ENCODE measurements around the gene CACNG7.

CACNG7 gene

GRCh38 chr19:53957448-53958167 lies 48.5 kb downstream of the CACNG7 start:
- DNase-seq (ENCODE audit: low read depth), result no peak

GRCh38 chr19:53958168-53958571 lies 49.1 kb downstream of the CACNG7 start:
- DNase-seq (ENCODE audit: low read depth), result no peak

DNA sequence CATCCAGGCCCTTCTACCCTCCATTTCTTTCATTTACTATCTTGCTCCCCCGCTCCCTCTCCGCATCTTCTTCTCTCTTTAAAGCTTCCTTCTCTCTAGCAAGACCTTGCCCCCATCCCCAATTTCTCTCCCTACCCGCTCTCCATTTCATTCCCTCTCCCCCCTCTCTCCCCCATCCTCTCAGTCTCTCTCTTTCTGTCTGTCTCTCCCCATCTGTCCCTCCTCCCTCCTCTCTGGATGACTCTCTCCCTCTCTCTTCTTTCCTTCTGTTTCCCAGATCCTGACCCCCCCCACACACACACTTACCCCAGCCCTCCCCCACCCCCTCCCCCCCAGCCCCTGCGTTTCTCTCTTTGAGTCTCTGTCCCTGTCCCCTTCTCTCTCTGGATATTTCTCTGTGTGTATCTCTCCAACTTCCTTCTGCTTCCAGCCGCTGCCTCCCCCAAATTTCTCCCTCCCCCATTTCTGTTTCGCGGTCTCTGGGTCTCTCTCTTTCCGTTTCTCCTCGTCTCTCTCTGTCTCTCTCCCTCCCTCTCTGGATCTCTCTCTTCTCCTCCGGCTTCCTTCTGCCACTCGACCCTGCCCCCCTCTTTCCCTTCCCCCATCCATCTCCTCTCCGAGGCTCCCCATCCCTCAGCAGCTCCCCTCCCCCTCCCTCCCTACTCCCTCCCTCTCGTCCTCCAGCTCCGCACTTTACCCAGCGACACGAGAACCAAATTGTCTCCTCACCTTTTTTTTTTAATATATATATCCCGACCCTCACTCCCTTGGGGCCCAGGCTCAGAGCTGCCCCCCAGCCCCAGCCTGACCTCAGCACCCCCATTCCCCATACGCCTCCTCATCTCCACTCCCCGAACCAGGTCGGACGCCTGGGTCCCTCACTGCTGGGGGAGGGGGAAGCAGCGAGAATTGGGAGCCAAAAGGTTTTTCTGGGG lies 50.0 kb downstream of the CACNG7 start:
- no peak for DNase-seq (ENCODE audit: low read depth)

DNA sequence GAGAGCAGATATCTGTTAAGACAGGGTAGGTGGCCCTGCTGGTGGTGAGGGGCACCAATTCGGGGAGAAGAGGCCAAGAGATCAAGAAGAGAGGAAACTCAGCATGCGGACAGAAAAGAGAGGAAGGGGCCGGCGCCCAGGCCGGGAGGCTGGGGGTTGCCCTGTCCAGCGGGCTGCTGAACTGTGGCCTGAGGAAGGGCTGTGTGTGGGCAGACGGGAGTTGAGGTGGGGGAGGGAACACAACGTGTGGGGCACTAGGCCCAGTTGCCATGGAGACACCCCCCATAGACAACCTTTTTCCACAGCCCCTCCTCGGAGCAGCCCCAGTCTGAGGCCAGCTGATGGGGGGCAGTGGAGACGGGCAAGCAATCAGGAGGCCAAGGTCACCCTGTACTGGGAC lies 51.1 kb downstream of the CACNG7 start:
- no peak for DNase-seq (ENCODE audit: low read depth)

DNA sequence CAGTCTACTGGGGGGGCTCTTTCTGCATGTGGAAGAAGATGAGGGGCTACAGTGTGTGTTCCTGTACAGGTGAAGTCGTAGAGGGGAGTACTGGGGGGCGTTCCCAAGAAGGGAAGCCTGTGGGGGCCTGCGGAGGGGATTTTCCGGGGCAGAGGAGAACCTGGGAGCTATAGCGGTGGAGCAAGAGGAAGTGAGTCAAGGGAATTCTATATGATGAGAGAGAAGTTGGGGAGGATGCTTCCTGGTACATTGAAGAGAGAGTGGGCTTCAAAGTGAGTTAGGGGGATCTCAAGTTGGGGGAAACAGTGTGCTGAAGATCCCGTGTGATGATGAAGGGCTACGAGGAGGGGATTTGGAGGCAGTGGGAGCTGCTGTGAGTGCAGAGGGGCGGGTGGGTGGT lies 51.8 kb downstream of the CACNG7 start:
- no peak for DNase-seq (ENCODE audit: low read depth)

DNA sequence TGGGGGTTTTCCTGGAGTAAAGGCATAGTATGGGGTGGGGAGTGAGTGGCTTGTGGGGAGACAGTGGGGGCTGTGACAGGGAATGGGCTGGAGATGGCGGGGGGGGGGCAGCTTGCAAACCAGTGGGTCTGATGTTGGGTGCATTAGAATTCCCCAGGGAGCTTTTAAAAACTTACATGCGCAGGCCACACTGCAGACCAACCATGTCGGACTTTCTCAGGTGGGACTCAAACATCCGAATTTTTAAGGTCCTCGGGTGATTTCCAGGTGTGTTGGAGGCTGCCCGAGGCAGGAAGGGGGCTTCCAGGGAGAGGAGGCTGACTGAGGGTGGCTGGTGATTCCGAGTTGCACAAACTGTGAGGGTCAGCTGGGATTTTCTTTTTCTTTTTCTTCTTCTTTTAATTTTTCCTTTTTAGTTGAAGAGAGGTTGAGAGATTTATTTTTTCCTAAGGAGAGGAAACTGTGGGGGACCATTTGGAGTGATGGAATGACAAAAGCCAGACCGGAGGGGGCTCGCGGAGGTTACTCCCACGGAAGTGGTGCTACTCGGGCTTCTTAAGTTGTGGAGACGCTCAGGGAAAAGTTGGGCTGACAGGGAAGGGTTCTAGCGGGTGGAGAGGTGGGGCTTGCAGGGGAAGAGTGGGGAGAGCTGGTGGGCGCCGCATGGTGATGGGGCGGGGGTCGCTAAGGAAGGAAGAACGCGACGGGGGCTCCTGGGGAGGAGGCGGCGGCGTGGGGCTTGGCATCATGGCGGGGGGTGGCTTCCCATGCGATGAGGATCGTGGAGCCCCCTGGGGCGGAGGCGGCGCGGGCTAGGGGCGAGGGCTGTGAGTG lies 52.7 kb downstream of the CACNG7 start:
- no peak for DNase-seq (ENCODE audit: low read depth)

GRCh38 chr19:53962887-53963431 lies 53.9 kb downstream of the CACNG7 start, which contains the start of gene CACNG8:
Gene CACNG8 (plus strand): TSS chr19:53962937.
- DNase-seq (ENCODE audit: low read depth), result no peak

- DNase-seq (ENCODE audit: low read depth), result no peak
Observed at GRCh38 chr19:53965091-53965490, 56.0 kb downstream of the CACNG7 start.

GRCh38 chr19:53966931-53967330 lies 57.9 kb downstream of the CACNG7 start:
- DNase-seq (ENCODE audit: low read depth), result no peak

- no peak for DNase-seq (ENCODE audit: low read depth)
Observed at GRCh38 chr19:53969366-53969765, 60.3 kb downstream of the CACNG7 start.

DNA sequence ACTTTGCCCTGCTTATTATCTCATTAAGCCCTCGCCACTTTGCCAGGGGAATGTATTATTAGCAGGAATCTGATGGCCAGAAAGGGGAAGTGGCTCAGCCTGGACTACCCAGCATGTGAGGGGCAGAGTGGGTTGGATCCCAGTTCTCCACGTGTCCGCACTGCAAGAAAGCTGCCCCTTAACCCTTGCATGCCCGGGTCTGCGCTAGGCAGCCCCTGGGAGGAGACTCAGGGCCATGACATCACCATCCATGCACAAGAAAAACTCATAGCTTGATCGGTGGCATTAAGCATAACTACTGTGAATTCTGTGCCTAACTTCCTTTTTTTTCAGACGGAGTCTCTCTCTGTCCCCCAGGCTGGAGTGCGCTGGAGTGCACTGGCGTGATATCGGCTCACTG lies 62.6 kb downstream of the CACNG7 start:
- DNase-seq (ENCODE audit: low read depth), result no peak

DNA sequence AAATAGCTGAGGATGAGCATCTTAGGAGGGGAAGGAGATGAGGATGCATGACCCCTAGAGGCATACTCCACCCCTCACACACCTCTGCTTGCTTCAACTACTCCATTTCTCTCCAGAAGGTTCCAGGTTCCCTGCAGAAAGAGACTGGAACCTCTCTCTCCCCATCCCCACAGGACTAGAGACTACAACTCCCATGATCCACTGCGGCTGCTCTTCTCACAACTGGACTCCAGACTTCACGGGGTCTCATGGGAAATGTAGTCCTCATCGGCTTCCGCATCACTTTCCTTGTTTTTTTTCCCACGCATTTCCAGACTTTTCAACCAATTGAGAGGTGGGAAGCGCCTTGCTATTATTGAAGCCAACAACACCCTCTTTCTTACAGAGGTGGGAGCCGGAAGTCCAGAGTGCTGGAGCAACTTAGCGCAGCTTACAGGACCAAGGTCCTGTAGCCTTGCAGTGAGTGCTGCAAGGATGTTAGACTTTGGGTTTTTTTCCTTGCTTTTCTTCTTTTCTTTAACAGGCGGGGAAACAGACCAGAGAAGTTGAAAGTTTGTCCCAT lies 68.4 kb downstream of the CACNG7 start:
- DNase-seq (ENCODE audit: low read depth), result peak; percentile 75

DNA sequence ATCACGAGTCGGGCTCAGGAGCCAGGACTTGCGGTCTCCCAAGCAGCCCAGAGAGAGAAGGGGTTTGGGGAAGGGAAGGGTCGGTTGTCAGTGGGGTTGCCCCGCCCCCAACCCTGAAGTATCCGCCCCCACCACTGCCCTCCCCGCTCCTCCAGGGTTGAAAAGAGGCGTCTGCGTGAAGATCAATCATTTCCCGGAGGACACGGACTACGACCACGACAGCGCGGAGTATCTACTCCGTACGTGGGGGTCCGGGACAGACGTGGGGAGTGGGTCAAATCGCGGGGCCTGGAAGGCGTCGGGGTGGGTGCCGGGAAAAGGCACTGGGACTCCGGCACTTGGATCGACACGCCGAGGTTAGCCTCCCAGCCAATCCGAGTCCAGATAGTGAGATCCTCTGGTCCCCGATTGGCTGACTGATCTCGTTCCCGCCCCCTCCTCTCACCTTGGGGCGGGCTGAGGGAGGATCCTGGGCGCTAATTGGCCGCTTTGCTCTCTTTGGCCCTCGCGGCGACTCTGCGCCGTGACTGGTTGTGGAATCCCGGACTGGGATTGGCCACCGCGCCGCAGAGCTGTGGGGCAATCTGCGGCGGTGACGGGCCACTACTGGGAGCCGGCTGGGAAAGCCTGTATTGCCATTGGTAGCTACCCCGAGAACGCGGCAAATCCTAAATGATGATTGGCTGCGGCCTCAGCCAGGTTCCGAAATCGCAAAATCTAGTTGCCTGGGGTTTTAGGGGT lies 69.1 kb downstream of the CACNG7 start:
- no peak for DNase-seq (ENCODE audit: low read depth)

- DNase-seq (ENCODE audit: low read depth), result no peak
Observed at GRCh38 chr19:53978975-53979801, 70.1 kb downstream of the CACNG7 start.

- peak; percentile 70 for DNase-seq (ENCODE audit: low read depth)
Observed at GRCh38 chr19:53980539-53981375, 71.7 kb downstream of the CACNG7 start.

DNA sequence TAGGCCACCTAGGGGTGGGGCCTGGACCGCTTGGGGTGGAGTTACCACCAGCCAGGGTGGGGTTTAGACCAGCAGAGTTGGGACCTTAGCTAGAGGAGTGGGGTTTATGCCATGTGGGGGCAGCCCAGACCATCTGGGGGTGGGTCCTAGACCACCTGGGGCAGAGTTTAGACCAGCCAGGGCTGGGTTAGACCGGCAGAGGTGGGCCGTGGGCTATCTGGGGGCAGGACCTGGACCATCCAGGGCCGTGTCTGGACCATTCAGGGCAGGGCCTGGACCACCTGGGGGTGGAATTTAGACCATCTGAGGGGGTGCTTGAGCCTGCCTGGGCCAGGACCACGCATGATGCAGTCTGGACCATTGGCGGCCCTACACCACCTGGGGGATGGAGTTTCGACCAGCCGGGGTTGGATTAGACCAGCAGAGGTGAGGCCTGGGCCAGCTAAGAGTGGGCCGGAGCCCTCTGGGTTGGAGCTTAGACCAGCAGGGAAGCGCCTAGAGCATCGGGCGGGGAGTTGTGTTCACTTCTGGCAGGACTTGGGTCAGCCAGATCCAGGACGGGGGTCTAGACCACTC lies 72.4 kb downstream of the CACNG7 start:
- DNase-seq (ENCODE audit: low read depth), result no peak

DNA sequence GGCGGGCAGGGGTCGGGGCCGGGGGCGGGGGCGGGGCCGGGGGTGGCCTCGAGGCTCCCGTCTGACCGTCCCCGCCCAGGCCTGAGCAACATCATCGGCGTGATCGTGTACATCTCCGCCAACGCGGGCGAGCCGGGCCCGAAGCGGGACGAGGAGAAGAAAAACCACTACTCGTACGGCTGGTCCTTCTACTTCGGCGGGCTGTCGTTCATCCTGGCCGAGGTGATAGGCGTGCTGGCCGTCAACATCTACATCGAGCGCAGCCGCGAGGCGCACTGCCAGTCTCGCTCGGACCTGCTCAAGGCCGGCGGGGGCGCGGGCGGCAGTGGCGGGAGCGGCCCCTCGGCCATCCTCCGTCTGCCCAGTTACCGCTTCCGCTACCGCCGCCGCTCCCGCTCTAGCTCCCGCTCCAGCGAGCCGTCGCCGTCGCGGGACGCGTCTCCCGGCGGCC lies 72.9 kb downstream of the CACNG7 start:
- DNase-seq (ENCODE audit: low read depth), result no peak

- no peak for DNase-seq (ENCODE audit: low read depth)
Observed at GRCh38 chr19:53982611-53983010, 73.5 kb downstream of the CACNG7 start.
